CD4-positive, alpha-beta T cell treated with Interleukin-4 for 1 hour (primary cell): ENCODE data around the gene RALGPS2.
"Not testable (repeated sequence)": the region's sequence is repeated elsewhere in the genome, so short reads cannot be mapped to it uniquely, and the experiment has no call there.

ENCODE experiments used
- DNase-seq, 2 donors: peaks; one replicate each; pipeline ENCODE4 v3.0.0-alpha.2; 2020 to 2022

The RALGPS2 gene

GRCh38 chr1:178726087-178726517 is 1.1 kb downstream of the RALGPS2 start:
- DNase-seq: peak; percentile 72 to 83

- DNase-seq: no peak
Measured at GRCh38 chr1:178726545-178726944, 1.5 kb downstream of the RALGPS2 start.

- no peak for DNase-seq
Measured at GRCh38 chr1:178727014-178727895, 2.2 kb downstream of the RALGPS2 start.

GRCh38 chr1:178733972-178734371 is 8.9 kb downstream of the RALGPS2 start:
- DNase-seq: no peak

- DNase-seq: no peak
Measured at GRCh38 chr1:178738780-178739179, 13.7 kb downstream of the RALGPS2 start.

GRCh38 chr1:178739285-178740045 is 14.4 kb downstream of the RALGPS2 start:
- DNase-seq: no peak

GRCh38 chr1:178740491-178740890 is 15.4 kb downstream of the RALGPS2 start:
- DNase-seq: no peak

- DNase-seq: no peak
Measured at GRCh38 chr1:178740924-178741323, 15.9 kb downstream of the RALGPS2 start.

GRCh38 chr1:178743801-178744200 is 18.8 kb downstream of the RALGPS2 start:
- no peak for DNase-seq

- no peak for DNase-seq
Measured at GRCh38 chr1:178745260-178745659, 20.2 kb downstream of the RALGPS2 start.

- no peak for DNase-seq
Measured at GRCh38 chr1:178746345-178746744, 21.3 kb downstream of the RALGPS2 start.

- DNase-seq: not testable (repeated sequence)
Measured at GRCh38 chr1:178747361-178747760, 22.3 kb downstream of the RALGPS2 start.

- DNase-seq: no peak
Measured at GRCh38 chr1:178749581-178750166, 24.6 kb downstream of the RALGPS2 start.

- no peak for DNase-seq
Measured at GRCh38 chr1:178751046-178751445, 26.0 kb downstream of the RALGPS2 start.

GRCh38 chr1:178752891-178753290 is 27.8 kb downstream of the RALGPS2 start:
- no peak for DNase-seq

GRCh38 chr1:178754655-178755256 is 29.7 kb downstream of the RALGPS2 start:
- not testable (repeated sequence) for DNase-seq

- DNase-seq: peak in 1 of 2 donors; percentile 40
Measured at GRCh38 chr1:178768423-178768822, 43.4 kb downstream of the RALGPS2 start.

- DNase-seq: no peak
Measured at GRCh38 chr1:178772952-178773351, 47.9 kb downstream of the RALGPS2 start.

GRCh38 chr1:178774263-178774662 is 49.2 kb downstream of the RALGPS2 start:
- peak in 1 of 2 donors; percentile 34 for DNase-seq

- DNase-seq: no peak
Measured at GRCh38 chr1:178776553-178776952, 51.5 kb downstream of the RALGPS2 start.

- no peak for DNase-seq
Measured at GRCh38 chr1:178781533-178782330, 56.7 kb downstream of the RALGPS2 start.

- DNase-seq: no peak
Measured at GRCh38 chr1:178784131-178784536, 59.1 kb downstream of the RALGPS2 start.
